HepG2 (cell line): Measurements from ENCODE around the gene CACNA1H. TPM values are rescaled to one million over a fixed set of nuclear protein-coding genes. Genes with fewer than 3 reads are reported as not detected.

ENCODE experiments used
- ATAC-seq: fragments of 200-7000 bp; cut with Tn5 transposase; 3 replicates; pipeline ENCODE4 v1.9.1; 2020; ENCODE audit warnings: mild to moderate bottlenecking, moderate library complexity
- BruUV-seq: library from RNA; stranded (reverse); fragments of 400-500 nt; replicated peaks from 2 replicates; lab custom pipeline; 2021; lab: Mats Ljungman, UMichigan
- CTCF ChIA-PET: fragments of 300-600 bp; formaldehyde crosslinking; extraction: SDS; loops from one replicate; lab custom pipeline; 2021; ENCODE audit warnings: low total read pairs, inconsistent platforms, low intra/inter-chr PET ratio; lab: Yijun Ruan, JAX
- POLR2A ChIA-PET: fragments of 350-600 bp; sonication (Branson Sonifier 250); formaldehyde crosslinking; loops from one replicate; lab custom pipeline; 2020; ENCODE audit warnings: antibody characterized with exemption, inconsistent platforms; lab: Yijun Ruan, JAX
- DNase-seq: peaks from one replicate; pipeline ENCODE4 v3.0.0-alpha.2; 2015; ENCODE audit warnings: low spot score
- FAIRE-seq: peaks from 3 replicates; lab custom pipeline; 2011; peaks lifted over from hg19 to GRCh38; lab: Jason Lieb, UNC
- H2AFZ ChIP-seq: one replicate; pipeline ENCODE4 v1.6.1; 2011; ENCODE audit warnings: low read length, inconsistent platforms
- H3K27ac ChIP-seq: fragments of 300-600 bp; 3 replicates; pipeline ENCODE4 v1.8.0; 2011; ENCODE audit warnings: mixed run types, mild to moderate bottlenecking, mixed read lengths, low read length, inconsistent platforms; ENCODE audit not compliant: insufficient read depth; ENCODE audit errors: extremely low read length
- H3K27me3 ChIP-seq, 2 experiments: fragments of 200-600 bp in 1 of 2; 2 replicates in 1 of 2; 3 replicates in 1 of 2; pipeline versions ENCODE4 v1.6.0 to v1.8.0; 2011; ENCODE audit warnings: low read length in 2 of 2, mild to moderate bottlenecking in 2 of 2, moderate library complexity in 2 of 2, inconsistent platforms in 1 of 2; ENCODE audit not compliant: insufficient read depth in 2 of 2, control insufficient read depth in 1 of 2
- H3K36me3 ChIP-seq, 2 experiments: fragments of 200-600 bp in 1 of 2; replicated peaks in 1 of 2; 2 replicates in 1 of 2; 3 replicates in 1 of 2; pipeline versions ENCODE4 v1.5.1 to v1.8.0; 2011; ENCODE audit warnings: low read length in 2 of 2, inconsistent platforms in 1 of 2; ENCODE audit not compliant: insufficient read depth in 2 of 2, control insufficient read depth in 1 of 2
- H3K4me1 ChIP-seq: 2 replicates; pipeline ENCODE4 v1.5.1; 2012; ENCODE audit warnings: low read length, inconsistent platforms; ENCODE audit not compliant: insufficient read depth
- H3K4me2 ChIP-seq: 2 replicates; pipeline ENCODE4 v1.6.0; 2011; ENCODE audit warnings: low read depth, low read length, inconsistent platforms
- H3K4me3 ChIP-seq, 3 experiments: fragments of 200-600 bp in 1 of 3; sonication (generic), shearing (Covaris generic) in 1 of 3; replicated peaks in 1 of 3; 2 replicates each; pipeline ENCODE4 v1.5.1; 2011 to 2016; ENCODE audit warnings: low read length in 3 of 3, inconsistent platforms in 2 of 3, low read depth in 2 of 3, mild to moderate bottlenecking in 2 of 3, control low read depth in 1 of 3, mixed read lengths in 1 of 3; ENCODE audit not compliant: insufficient read depth in 1 of 3
- H3K79me2 ChIP-seq: one replicate; pipeline ENCODE4 v1.6.1; 2011; ENCODE audit warnings: low read length, inconsistent platforms; ENCODE audit not compliant: insufficient read depth
- H3K9ac ChIP-seq: 2 replicates; pipeline ENCODE4 v1.6.0; 2011; ENCODE audit warnings: mild to moderate bottlenecking, low read depth, low read length, inconsistent platforms; ENCODE audit not compliant: insufficient read depth
- H3K9me3 ChIP-seq: 2 replicates; pipeline ENCODE4 v1.5.1; 2012; ENCODE audit warnings: mild to moderate bottlenecking, low read length
- H4K20me1 ChIP-seq: 2 replicates; pipeline ENCODE4 v1.6.0; 2011; ENCODE audit warnings: inconsistent platforms, mild to moderate bottlenecking, low read length, moderate library complexity; ENCODE audit not compliant: insufficient read depth
- ERF ChIP-seq: IDR thresholded peaks from 2 replicates; pipeline ENCODE4 v1.6.1; 2018; ENCODE audit warnings: missing biosample characterization, missing genetic modification reagents
- KDM4B ChIP-seq: sonication (generic); formaldehyde crosslinking; IDR thresholded peaks from 2 replicates; pipeline ENCODE4 v1.4.0; 2020; ENCODE audit warnings: missing genetic modification reagents
- KMT2A ChIP-seq: sonication (generic); formaldehyde crosslinking; IDR thresholded peaks from 2 replicates; pipeline ENCODE4 v1.4.0; 2020; ENCODE audit warnings: missing genetic modification reagents
- SIN3A ChIP-seq: IDR thresholded peaks from 2 replicates; pipeline ENCODE4 v1.6.1; 2011; ENCODE audit warnings: low read depth, mild to moderate bottlenecking, control low read depth, low read length, borderline replicate concordance
- TGIF2 ChIP-seq: IDR thresholded peaks from 2 replicates; pipeline ENCODE4 v1.6.1; 2016; ENCODE audit warnings: control low read depth, missing compliant biosample characterization
- ZMYM2 ChIP-seq: sonication (generic); formaldehyde crosslinking; IDR thresholded peaks from 2 replicates; pipeline ENCODE4 v1.8.0; 2022; ENCODE audit warnings: mild to moderate bottlenecking, missing genetic modification reagents
- ZMYM3 ChIP-seq: sonication (generic); formaldehyde crosslinking; IDR thresholded peaks from 2 replicates; pipeline ENCODE4 v1.5.1; 2020; ENCODE audit warnings: mild to moderate bottlenecking, missing genetic modification reagents
- ZMYM4 ChIP-seq: sonication (generic); formaldehyde crosslinking; IDR thresholded peaks from 2 replicates; pipeline ENCODE4 v1.8.1; 2023; ENCODE audit warnings: mild to moderate bottlenecking, missing genetic modification reagents
- ZNF816 ChIP-seq: sonication (generic); formaldehyde crosslinking; IDR thresholded peaks from 2 replicates; pipeline ENCODE4 v1.8.0; 2022; ENCODE audit warnings: missing genetic modification reagents, mild to moderate bottlenecking, borderline replicate concordance
- WGBS: methylation state at CpG from one replicate; pipeline ENCODE4 v1.1.6; 2017; ENCODE audit warnings: low lambda C conversion rate; 5-methylcytosine and 5-hydroxymethylcytosine counted together
- in situ Hi-C: cut with HindIII; loops from 2 replicates; pipeline ENCODE4 v1.10.0; 2017; ENCODE audit warnings: low pct_unique_long_range_greater_than_20kb; ENCODE audit not compliant: extremely low pct_ligation_motif_present
- intact Hi-C: fragments of 100-400 bp; cut with micrococcal nuclease; formaldehyde crosslinking; loops from one replicate; pipeline ENCODE4 v1.10.0; 2022; ENCODE audit not compliant: unreplicated experiment
- polyA plus RNA-seq, 8 experiments: library from polyadenylated mRNA; depleted of rRNA in 3 of 8; stranded (reverse) in 7 of 8; unstranded in 1 of 8; fragments of >200 nt; fragmentation: Illumina TruSeq in 4 of 8; extraction: Trizol in 4 of 8; gene quantifications; 2 replicates each; pipeline versions ENCODE4 v1.2.1 to v1.2.3, GENCODE V29; 2011 to 2016; ENCODE audit warnings: low read depth in 4 of 8, missing spikeins in 1 of 8, mixed read lengths in 1 of 8; ENCODE audit not compliant: insufficient read depth in 1 of 8
- total RNA-seq, 5 experiments: library from RNA; depleted of rRNA; stranded (reverse); fragments of >200 nt; fragmentation: Illumina TruSeq; extraction: Trizol; gene quantifications; 2 replicates each; pipeline ENCODE4 v1.2.3, GENCODE V29; 2016; ENCODE audit warnings: low read depth in 1 of 5
- TF ChIP-seq, protein P1 (sequence below): sonication (generic); formaldehyde crosslinking; IDR thresholded peaks from 2 replicates; pipeline ENCODE4 v1.5.1; 2020; ENCODE audit warnings: mild to moderate bottlenecking, missing genetic modification reagents
- TF ChIP-seq, protein P2 (sequence below): sonication (generic); formaldehyde crosslinking; IDR thresholded peaks from 2 replicates; pipeline ENCODE4 v1.5.0; 2020; ENCODE audit warnings: missing genetic modification reagents

The CACNA1H gene
- total and polyA plus RNA-seq, 2 of the 13 experiments (the other 11 are each of a cell fraction or from before 2014, with no cell fraction given) = 0.40 to 1.8 TPM

DNA sequence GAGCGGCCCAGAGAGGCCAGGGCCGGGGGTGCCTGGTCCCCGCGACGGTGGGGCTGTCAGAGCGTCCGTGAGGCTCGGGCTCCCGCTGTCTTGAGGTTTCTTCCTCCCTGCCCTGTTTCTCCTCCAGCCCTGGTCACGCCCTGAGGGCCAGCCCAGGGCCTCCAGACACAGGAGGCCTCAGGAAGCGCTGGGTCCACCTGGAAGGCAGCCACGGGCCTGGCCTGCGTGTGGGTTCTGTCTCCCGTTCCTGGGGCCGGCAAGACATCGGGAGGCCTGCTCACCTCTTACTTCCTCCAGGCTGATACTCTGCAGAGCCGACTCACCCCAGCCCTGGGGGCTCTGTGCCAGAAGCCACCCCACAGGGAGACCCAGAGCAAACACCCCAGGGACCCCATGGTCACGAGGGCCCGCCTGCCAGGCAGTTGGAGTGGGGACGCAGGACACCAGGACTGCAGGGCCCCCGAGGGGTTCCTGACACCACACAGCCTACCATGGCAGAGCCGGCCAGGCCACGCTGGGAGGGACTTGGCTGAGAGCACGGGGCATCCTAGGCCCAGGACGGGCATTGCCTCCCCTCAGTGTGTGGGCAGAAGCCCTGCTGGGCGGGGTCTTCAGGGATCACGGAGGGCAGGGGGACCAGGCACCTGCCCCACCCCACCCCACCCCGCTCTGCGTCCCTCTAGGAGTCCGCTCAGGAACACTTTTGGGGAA, 18.9 kb upstream of the CACNA1H start:
- DNase-seq = no peak
- 63% methylated on average over 9 of the region's 30 CpGs for WGBS
- Histone ChIP-seq H3K4me3 (no peak overlapping the region), H3K9me3 (no peaks in the 10 kb centered on the region), H3K36me3 (no peaks in the 10 kb centered on the region), H3K27me3 (peaks cover 12 to 47% of the 10 kb centered on the region in 2 experiments), H2AFZ (no peak overlapping the region), H4K20me1 (0 out of 2 replicates have a peak, but pooled peaks cover 6% of the 10 kb centered on the region), H3K4me1 (no peaks in the 10 kb centered on the region), H3K27ac (no peak overlapping the region), H3K79me2 (no peaks in the 10 kb centered on the region), H3K9ac (no peak overlapping the region), H3K4me2 (no peak overlapping the region)
- peak; percentile 17 for ATAC-seq
- ChIA-PET POLR2A (no interaction called here), CTCF (no interaction called here)
- intact Hi-C loops (no loop called here), in situ Hi-C loops (no loop called here)
- no TSS peak for BruUV-seq
- TF ChIP-seq ZMYM2 (CRISPR knock-in tag) (no peak), TGIF2 (no peak), ZNF816 (CRISPR knock-in tag) (no peak), ZMYM3 (CRISPR knock-in tag) (no peak), ERF (CRISPR knock-in tag) (no peak), ZMYM4 (CRISPR knock-in tag) (no peak), KDM4B (CRISPR knock-in tag) (no peak), SIN3A (no peak), KMT2A (CRISPR knock-in tag) (no peak)
- TF ChIP-seq, protein P1, sequence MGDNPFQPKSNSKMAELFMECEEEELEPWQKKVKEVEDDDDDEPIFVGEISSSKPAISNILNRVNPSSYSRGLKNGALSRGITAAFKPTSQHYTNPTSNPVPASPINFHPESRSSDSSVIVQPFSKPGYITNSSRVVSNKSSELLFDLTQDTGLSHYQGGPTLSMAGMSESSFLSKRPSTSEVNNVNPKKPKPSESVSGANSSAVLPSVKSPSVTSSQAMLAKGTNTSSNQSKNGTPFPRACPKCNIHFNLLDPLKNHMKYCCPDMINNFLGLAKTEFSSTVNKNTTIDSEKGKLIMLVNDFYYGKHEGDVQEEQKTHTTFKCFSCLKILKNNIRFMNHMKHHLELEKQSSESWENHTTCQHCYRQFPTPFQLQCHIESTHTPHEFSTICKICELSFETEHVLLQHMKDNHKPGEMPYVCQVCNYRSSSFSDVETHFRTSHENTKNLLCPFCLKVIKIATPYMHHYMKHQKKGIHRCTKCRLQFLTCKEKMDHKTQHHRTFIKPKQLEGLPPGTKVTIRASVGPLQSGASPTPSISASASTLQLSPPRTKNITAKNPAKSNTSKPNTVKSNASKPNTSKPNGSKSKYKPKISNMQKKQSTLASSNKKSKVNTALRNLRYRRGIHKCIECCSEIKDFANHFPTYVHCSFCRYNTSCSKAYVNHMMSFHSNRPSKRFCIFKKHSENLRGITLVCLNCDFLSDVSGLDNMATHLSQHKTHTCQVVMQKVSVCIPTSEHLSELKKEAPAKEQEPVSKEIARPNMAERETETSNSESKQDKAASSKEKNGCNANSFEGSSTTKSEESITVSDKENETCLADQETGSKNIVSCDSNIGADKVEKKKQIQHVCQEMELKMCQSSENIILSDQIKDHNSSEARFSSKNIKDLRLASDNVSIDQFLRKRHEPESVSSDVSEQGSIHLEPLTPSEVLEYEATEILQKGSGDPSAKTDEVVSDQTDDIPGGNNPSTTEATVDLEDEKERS (CRISPR knock-in tag) = no peak
- TF ChIP-seq, protein P2, sequence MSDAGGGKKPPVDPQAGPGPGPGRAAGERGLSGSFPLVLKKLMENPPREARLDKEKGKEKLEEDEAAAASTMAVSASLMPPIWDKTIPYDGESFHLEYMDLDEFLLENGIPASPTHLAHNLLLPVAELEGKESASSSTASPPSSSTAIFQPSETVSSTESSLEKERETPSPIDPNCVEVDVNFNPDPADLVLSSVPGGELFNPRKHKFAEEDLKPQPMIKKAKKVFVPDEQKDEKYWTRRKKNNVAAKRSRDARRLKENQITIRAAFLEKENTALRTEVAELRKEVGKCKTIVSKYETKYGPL = no peak
- no peak for FAIRE-seq
